DMS 273 (cell line): Measurements from ENCODE around the gene PRKAR2B.

Experiments used
- DNase-seq: peaks from one replicate; lab custom pipeline; 2025; ENCODE audit not compliant: unreplicated experiment; lab: John Stamatoyannopoulos, UW

PRKAR2B gene

DNA sequence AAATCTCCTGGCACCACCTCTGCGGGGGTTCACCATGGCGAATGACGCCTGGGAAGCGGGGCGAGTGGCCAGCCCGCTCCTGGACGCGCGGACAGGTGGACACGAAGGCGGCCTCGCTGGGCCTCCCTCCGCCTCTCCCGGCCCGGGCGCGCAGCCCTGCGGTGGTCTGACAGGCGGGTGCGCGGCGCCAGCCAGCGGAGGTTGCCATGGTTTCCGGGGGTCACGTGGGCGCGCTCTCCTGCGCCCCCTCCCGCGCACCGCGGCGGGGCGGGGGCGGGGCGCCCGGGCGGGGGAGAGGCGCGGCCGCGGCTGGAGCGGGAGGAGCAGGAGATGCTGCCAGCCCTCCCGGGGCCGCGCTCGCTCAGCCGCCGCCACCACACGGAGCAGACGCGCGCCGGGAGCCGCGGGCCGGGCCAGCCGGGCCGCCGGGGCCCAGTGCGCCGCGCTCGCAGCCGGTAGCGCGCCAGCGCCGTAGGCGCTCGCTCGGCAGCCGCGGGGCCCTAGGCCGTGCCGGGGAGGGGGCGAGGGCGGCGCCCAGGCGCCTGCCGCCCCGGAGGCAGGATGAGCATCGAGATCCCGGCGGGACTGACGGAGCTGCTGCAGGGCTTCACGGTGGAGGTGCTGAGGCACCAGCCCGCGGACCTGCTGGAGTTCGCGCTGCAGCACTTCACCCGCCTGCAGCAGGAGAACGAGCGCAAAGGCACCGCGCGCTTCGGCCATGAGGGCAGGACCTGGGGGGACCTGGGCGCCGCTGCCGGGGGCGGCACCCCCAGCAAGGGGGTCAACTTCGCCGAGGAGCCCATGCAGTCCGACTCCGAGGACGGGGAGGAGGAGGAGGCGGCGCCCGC lies at the start of gene PRKAR2B:
Gene PRKAR2B, plus strand, starts transcription at position 359 of the 848 bp plus-strand sequence. Its CDS starts 203 bp downstream, at position 562.
- peak; percentile 96 for DNase-seq

DNA sequence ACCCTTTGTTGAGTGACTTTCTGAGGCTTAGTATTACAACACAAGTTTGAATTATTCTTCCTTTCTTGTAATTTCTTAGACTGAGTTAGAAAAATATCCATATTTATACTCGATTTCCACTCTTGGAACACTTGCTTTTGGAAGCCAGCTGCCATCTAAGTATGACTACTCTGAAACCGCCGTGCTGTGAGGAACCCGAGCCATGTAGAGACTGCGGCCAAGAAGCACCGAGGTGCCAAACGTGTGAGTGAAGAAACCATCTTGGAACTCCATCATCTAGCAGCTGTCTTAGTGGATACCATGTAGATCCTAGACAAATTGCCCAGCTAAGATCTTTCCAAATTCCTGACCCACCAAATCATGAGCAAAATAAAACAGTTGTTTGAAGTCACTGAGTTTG lies 49.7 kb upstream of the PRKAR2B start:
- no peak for DNase-seq

DNA sequence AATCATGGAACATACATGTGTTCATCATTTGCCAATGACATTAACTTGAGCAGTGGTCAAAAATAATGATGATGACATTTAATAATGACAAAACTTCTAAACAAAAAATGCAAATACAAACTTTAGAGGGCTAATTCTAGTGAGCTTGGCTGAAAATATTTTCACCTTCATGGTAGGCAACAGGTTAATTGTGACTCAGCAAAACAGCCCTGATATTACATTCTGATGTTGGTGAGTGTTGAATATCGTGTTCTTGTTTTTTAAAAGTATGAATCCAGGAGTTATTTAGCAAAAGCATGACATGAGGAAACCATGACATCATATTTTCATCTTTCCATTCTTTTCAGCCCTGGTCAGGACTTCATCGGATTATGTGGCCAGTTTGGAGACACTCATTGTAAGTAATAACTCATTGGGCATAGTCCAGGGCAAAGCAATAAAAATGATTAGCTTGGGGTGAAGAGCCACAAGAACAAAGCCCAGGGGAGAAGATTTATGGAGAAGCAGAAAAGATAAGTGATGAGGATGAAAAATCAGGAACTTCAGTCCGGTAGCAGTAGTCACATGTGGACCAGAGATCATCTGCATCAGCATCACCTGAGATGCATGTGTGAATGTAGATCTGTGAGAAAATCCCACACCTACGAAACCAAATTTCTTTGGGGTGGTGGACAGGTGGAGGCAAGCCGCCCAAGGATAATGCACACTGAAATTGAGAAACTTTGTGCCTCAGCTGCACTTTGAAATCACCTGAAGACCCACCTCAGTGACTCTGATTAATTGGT lies 46.8 kb upstream of the PRKAR2B start:
- DNase-seq, result no peak

DNA sequence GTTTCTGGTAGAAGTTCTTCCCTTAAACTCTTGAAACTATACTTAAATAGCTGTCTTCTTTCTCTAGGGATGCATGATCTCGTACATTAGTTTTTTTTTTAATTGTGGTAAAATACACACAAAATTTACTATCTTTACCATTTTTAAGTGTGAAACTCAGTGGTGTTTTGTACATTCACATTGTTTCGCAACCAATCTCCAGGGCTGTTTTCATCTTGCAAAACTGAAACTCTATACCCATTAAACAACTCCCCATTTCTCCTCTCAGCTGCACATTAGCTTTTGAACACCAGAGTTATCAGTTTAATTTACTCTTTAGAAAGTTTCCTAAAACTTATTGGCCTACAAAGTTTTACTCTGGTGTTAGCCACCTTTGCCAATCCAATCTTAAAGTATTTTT lies 45.5 kb upstream of the PRKAR2B start:
- DNase-seq, result no peak

DNA sequence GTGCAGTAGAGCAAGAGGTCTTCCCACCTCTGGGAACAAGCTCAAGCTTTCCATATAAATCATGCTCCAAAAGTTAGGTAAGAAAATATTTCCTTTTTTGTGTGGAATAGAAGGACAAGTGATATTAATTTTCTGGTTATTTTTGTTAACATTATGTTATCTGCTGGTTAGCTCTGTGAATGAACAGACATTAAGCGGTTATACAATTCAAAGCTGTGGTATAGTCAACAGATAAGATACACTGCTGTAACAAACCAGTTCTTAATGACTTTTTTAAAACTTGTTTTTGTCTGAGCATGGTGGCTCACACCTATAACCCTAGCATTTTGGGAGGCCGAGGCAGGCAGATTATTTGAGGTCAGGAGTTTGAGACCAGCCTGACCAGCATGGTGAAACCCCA lies 43.0 kb upstream of the PRKAR2B start:
- no peak for DNase-seq

DNA sequence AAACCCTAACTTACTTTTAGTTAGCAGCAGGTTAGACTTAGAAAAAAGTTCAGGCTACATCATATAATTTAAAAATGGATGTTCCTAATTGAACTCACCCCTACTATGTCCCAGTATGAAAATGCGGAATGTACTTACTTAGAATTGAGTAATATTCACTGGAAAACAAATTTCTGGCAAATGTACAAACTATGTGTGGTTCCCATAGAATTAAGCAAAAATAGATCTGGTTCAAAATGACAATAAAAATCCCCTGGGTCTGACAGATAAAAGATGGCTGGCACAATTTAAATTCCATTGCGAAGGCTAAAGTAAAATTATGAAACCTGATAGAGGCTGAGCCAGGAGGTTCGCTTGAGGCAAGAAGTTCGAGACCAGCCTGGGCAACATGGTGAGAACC lies 42.4 kb upstream of the PRKAR2B start:
- DNase-seq, result no peak

DNA sequence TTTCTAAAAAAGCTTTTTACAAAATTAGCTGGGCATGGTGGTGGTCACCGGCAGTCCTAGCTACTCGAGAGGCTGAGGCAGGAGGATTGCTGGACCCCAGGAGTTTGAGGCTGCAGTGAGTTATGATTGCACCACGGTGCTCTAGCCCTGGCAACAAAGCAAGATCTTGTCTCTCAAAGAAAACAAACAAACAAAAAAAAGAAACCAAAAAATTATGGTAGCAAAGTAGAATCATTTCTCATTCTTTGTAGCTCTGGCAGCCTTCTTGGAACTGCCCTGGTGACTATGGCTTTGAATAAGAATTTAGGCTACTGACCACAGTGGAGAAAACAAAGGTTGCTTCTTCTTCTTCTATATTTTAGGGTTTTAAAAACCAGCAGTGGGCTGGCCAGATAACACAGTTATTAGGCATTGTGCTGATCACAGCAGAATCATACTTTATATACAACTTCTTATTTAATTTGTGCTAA lies 41.9 kb upstream of the PRKAR2B start:
- DNase-seq, result no peak

DNA sequence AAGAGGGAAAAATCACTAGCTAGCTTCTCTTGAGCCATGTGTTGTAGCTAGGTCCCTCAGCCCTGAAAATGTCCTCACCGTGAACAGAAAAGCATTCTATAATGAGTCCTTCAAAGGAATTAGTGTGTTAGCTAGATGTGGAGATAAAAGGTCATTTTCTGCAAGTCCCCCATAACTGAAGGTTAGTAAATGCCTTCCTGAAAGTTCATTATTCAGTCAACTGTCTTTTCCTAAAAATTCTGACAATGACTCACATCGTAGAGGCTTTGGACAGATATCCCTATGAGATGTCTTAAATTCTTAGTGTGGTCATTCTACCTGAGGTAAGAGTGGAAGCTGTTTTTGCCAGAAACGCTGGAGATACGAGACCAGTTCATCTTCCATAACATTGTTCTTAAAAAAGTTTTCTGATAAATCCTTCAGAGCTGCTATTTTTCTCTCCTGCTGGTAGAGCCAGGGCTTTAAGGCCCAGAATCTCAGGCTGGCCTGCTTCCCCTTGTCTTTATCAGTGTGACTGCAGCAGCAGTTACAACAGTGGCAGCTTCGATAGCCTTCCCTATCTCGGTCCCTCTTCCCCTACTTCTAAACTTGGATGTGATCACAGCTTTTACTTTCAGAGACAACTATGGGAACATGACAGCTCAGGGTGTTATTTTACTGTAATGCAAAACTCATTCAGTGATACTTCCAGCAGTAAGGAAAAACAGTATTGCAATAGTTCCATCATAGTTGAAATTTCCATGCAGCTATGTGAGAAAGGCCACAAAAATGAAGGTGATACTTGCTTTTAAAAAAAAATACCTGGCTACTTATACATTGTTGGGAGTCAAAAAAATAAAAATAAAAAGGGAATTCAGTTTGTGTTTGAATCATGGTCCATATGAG lies 37.3 kb upstream of the PRKAR2B start:
- no peak for DNase-seq

DNA sequence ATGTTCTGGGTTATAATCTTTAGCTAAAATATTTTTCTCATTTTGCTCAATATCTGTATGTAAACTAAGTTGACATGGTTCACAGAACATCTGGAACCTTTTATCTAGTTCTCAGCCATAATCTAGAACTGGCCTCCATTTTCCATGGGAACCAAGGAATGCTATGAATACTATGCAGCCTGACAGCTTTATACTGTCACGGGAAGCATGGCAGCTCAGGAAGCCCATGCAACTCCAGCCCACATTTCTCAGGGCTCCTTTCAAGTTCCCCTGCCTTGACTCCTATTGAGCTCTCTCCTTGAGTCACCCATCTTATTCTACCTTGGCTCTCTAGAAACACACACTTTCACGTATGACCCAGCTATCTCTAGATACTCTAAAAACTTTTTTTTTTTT lies 36.6 kb upstream of the PRKAR2B start:
- DNase-seq, result no peak

DNA sequence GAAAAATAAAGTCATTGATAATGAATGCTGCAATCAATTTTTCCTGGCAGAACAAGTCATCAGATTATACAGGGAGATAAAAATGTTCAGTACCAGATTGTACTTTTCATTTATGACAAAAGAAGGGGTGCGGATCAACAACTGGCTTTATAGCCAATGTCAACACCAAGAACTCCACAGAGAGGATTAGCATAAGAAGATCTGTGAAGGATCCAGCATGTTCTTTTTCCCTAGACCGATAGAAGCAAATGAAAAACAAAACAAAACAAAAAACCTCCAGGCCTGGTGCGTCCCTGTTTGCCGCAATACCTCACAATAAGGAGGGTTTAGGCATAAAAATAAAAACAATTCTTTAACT lies 34.7 kb upstream of the PRKAR2B start:
- no peak for DNase-seq

DNA sequence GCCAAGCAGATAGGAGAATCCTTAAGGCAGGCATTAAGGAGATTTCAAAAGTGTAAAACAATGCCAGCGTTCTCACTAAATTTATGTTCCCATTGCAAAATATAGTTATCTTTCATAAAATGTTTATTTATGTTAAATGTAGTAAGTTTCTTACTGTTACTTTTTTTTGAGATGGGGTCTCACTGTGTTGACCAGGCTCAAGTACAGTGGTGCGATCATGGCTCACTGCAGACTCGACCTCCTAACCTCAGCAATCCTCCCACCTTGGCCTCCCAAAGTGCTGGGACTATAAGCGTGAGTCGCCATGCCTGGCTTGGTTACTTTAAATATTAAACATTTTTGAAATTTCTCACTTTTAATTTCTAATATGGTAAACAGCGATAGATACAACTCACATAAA lies 31.8 kb upstream of the PRKAR2B start:
- DNase-seq, result no peak

DNA sequence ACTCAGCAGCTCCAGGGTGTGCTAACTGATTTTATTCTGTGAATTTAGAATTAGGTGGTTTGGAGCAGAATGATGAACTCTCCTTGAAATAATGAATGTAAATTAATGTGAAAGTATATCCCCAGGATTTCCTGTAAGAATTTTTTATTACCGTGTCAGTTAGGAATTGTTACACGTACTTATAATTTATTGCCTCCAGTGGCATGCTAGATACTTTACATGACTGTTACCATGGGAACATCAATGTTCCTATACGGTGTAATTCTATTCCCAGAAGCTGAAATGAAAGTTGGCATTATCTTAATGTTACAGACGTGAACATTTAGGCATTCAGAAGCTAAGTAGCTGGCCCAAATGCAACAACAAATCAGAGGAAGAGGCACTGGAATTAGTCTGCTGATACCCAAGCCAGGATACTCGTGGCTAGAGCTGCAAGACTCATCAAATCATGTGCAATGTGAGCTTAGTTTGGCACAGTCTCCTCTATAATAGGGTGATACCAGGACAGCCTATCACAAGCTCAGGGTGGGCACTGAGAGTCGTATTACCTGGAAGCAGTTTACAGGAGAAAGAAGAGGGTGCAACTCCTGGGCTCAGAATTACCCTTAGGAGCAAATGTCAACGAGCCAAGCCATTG lies 30.0 kb upstream of the PRKAR2B start:
- peak; percentile 90 for DNase-seq

DNA sequence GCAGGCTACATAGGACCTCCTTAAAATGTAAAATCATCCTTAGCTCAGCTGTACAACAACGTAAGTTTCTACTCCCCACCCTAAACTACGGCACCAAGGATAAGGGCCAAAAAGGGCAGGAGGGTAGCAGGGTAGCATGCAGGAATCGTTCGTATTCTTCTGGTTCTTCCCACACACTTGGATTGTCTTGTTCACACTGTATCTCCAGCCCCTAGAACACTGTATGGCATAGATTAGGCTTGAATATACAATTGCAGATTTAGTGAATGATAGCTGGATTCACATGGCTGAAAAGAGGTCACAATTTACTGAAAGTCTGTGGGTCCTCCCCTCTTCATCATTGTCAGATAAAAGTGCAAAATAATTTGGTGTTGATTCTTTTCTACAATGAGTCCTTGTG lies 28.2 kb upstream of the PRKAR2B start:
- DNase-seq, result no peak

DNA sequence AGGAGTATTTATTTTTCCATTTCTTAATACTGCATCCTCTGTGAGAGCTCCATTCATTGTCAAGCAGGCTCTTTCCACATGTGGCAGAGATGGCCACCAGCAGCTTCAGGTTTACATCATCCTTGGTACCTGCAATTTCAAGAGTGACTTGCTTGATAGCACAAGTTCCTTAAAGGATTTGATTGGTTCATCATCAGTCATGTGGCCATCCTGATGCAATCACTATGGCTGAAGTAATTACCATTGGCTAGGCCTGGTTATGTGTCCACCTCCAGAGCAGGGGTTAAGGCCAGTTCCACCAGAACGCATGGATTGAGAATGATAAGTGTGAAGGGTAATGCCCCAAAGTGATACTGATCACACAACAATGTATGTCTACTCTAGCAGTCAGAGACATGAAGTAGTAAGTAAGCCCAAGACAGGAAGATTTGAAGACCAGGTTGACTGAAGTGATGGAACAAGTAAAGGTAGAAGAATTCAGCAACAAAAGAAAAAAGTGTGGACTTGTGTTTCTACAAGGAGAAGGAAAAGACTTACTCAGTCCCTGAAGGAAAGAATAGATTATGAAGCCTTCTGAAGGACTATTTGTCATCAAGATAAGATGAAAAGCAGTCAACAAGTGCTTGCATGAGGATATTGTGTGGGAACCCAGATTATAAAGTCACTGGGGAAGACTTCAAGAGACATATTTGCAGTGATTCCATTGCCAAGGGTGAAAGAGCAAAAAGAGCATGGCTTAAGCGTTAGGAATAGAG lies 26.4 kb upstream of the PRKAR2B start:
- DNase-seq, result no peak

DNA sequence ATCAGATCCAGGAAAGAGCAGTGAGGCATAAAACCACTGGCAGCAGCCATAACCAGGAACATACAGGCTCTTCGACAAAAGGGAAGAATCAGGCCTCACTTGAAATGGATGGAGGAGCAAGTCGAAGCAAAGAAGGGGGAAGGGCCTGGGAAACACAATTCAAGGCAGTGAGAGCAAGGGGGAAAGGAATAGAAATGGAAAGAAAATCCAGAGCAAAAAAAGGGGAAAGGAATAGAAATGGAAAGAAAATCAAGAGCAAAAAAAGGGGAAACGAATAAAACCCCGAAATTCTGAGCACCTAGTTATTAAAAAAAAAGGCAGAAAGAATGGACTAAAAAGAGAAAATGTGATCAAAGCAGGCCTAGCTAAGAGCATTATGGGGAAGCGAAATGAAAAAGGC lies 24.1 kb upstream of the PRKAR2B start:
- DNase-seq, result no peak

DNA sequence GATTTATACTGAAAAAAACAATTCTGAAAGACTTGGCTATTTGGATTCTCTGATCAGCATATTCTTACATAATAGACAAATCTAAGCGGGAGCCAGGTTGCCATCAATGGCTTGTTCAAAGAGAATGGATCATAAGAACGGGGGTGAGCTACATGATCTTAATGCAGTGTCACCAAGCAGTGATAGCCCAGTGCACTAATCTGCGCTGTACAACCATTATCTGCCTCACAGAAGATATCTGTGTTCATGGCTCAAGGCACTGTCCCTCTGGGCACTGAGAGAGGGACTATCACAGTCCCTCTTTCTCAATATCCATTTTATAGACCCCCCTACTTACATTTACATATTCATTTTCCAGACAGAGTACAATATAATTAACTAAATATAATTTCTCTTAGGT lies 22.9 kb upstream of the PRKAR2B start:
- no peak for DNase-seq

DNA sequence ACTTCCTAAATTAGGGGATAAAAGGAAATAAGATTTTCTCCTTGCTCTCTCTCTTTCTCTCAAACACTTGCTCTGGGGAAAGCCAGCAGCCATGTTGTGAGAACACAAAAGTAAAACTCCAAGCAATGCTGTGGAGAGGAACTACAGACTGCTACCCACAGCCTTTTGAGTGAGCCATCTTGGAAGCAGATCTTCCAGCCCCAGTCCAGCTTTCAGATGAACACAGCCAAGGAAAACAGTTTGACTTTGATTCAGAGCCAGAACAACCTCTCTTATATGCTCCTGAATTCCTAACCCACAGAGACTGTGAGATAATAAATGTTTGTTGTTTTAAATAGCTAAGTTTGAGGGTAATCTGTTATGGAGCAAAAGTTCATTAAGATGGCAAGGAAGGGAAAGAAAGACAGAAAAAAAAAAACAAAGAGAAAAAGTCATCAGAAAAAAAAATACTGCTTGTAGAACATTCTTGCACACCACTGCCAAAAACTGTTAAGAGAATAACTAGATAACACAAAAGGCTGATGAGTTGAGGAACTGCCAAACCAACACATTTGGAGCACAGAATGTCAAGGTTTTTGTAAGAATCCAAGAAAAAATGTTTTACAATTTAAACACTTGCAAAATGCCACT lies 20.9 kb upstream of the PRKAR2B start:
- no peak for DNase-seq

DNA sequence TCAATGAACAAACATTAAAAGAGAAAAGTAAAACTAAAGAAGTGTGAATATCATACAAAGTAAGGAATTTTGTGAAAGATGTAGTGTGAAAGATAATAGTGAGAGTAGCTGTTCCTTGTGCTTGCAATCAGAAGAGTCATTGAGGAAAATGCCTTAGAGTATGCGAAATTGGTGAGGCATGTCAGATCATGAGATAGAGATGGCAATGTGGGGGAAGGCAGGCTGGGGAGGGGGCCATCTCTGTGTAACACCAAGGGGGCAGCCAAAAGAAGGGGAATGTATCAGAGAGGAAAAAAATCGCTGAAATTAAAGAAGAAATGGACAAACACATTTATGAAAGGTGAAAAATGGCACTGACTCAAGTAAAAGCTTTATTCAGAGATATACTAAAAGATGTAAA lies 19.6 kb upstream of the PRKAR2B start:
- no peak for DNase-seq

DNA sequence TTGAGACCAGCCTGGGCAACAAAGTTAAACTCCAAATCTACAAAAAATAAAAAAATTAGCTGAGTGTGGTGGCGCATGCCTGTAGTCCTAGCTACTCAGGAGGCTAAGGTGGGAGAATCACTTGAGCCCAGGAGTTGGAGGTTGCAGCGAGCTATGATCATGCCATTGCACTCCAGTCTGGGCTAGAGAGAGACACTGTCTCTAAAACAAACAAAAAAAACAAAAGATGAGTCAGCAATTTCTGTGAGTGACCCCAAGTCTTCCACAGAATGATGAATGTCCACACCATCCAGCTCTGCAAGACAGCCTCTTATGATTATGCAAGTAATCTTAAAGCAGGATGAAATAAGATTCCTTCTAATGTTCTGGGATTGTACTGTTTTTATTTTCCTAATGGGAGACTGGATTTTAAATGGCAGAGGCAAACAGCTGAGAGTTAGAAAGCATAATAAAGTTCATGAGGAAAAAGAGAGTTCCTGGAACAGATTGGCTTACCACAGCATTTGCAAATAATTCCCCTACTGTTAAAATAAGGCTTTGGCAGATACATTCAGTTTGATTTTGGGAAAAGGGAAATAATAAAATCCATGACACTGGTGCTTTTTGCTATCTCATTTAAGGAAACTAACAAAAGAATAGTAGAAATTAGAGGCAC lies 18.9 kb upstream of the PRKAR2B start:
- DNase-seq, result peak; percentile 14
